GM19324 (cell line): ENCODE measurements around the gene NPM1.
"Not testable (repeated sequence)": the region's sequence is repeated elsewhere in the genome, so short reads cannot be mapped to it uniquely, and the experiment has no call there.

ENCODE experiments used
- ATAC-seq: cut with Tn5 transposase; IDR thresholded peaks from one replicate; pipeline ENCODE4 v1.9.1; 2021; ENCODE audit warnings: mild to moderate bottlenecking, moderate library complexity; ENCODE audit not compliant: unreplicated experiment, low FRiP score

NPM1 gene

DNA sequence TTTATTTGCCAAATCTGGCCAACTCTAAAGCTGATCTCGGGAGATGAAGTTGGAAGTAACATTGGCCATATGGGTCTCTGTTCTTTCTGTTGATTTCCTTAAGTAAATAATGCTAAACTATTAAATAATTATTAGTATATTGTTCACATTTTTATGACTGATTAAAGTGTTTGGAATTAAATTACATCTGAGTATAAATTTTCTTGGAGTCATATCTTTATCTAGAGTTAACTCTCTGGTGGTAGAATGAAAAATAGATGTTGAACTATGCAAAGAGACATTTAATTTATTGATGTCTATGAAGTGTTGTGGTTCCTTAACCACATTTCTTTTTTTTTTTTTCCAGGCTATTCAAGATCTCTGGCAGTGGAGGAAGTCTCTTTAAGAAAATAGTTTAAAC lies 22.5 kb downstream of the NPM1 start:
- ATAC-seq: no peak

DNA sequence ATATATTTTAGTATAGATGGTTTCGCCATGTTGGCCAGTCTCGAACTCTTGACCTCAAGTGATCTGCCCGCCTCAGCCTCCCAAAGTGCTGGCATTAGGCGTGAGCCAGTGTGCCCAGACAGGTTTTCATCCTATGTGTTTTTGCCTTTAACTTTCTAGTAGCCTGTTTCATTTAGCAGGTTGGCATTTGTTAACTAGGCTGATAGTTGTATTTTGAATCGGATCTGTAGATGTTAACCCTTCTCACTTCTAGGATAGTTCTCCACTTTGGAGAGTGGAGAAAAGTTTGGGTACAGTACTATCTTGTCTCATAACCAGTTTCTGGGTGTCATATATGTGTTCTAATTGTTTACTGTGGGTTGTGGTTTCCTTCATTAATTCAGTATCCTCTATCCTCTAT lies 24.5 kb downstream of the NPM1 start:
- ATAC-seq: no peak

DNA sequence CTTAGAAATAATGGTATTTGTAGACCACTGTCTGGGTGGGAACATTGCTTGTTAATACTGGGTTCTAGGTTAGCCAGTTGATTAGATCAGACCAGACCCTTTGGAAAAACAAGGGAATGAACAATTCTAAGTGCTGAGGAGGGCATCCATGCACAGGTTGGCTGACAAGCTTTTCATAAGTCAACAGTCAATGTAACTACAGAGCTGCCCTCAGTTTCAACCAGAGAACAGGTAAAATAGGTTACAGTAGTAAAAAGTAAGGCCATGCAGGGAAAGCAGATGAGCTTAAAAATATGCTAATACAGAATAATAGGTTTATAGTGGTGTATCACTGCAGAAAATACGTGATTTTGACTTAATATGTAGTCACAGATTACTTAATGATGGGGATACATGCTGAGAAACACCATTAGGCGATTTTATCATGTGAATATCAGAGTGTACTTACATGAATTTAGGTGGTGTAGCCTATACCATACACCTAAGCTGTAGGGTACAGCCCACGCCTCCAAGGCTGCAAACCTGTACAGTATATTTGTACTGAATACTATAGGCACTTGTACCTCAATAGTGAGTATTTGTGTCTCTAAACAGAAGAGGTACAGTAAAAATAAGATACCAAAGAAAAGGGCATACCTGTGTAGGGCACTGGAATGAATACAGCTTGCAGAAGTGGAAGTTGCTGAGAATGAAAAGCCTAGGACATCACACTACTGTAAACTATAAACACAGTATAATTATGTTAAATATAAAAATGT lies 25.7 kb downstream of the NPM1 start:
- ATAC-seq: no peak

DNA sequence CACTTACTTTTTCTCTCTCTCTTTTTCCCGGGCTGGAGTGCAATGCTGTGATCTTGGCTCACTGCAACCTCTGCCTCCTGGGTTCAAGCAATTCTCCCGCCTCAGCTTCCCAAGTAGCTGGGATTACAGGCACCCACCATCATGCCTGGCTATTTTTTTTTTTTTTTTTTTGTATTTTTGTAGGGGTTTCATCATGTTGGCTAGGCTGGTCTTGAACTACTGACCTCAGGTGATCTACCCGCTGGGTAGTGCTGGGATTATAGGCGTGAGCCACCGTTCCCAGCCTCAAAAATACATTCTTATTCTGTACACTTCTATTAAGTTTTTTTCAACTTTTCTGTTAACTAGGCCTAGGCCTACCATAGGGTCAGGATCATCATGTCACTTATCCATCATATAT lies 26.3 kb downstream of the NPM1 start:
- ATAC-seq: not testable (repeated sequence)

DNA sequence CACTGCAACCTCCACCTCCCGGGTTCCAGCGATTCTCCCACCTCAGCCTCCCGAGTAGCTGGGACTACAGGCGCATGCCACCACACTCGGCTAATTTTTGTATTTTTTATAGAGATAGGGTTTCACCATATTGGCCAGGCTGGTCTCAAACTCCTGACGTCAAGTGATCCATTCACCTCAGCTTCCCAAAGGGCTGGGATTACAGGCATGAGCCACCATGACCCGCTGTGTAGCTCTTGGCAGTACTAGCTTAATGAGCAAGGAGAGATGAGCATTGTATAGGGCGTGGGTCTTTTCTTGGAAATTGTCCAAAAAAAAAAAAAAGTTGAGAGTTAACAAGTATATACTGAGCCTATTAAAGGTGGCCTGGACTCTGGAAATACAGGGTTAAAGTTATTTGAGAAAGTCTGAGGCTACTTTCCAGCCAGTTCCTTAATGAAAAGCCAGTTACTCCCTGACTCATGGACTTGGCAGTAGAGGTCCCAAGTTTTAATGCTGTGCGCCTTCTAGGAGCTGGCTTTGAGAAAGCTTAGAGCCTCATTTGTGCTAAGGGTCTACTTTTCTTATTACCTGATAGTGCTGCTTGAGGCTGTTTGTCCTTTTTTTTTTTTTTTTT lies 27.6 kb downstream of the NPM1 start:
- ATAC-seq: no peak

DNA sequence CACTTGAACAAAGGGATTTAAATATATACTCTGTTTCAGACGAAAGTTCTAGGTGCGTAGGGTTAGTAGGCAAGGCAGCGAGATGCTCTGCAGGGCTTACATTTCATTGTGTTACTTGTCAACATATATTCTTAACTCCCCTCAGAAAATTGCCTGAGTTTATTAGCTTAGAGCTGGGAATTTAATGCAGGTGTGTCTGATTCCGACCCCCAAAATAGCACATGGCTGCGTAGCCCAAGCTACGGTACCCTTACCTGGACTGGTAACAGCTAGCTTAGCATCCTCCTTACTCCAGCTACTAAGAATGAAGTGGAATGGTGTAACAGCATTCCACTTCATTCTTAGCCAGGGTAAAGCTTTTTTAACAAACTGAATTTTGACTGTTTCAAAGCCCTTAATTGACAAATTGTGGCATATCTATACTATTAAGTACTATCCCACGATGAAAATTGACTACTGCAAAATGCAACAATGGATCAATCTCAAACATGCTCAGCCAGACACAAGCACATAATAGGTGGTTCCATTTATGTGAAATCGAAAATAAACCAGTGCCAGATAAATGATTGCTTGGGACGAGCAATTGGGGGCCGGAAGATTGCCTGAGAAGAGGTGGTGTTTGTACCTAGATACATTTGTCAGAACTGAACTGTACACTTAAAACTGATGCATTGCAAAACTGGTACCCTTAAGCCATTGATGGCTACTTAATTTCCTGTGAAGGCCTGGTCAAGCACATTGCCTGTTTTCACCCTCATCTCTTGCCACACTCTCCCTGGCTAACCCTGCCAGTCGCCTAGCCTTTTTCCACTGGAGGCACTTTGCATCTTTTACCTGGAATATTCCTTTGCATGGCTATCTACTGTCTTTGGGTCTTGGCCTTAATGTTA lies 28.8 kb downstream of the NPM1 start:
- ATAC-seq: no peak

DNA sequence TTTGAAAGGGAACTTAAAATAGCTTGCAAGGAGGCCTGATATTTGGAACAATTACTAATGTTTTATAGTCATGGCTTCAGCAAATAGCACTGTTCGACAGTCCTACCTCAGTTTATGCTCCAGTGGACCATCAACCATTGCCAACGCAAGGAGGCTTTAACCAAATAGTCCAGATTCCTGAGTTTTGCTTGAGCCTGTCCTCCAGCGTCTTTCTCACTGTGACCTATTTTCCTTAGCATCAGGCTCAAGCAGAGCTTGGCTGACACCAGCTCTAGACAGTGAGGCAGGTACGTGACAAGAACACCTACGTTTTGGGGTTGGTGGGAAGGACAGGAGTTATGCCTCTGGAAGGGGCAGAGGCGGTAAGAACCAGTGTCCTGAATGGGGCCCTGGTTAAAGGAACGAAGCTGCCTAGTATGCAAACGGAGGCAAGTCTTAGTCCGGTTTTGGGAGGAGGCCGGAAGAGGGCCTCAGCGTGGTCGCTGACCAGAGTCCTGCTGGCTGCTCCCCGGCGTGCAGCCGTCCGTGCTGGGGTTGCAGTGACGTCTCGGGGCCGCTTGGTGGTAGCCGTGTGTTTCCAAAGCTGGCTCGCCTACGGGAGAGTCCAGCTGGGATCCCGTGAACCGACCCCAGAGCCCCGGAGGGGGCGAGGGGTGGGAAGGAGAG lies 30.8 kb downstream of the NPM1 start:
- ATAC-seq: peak; percentile 64

DNA sequence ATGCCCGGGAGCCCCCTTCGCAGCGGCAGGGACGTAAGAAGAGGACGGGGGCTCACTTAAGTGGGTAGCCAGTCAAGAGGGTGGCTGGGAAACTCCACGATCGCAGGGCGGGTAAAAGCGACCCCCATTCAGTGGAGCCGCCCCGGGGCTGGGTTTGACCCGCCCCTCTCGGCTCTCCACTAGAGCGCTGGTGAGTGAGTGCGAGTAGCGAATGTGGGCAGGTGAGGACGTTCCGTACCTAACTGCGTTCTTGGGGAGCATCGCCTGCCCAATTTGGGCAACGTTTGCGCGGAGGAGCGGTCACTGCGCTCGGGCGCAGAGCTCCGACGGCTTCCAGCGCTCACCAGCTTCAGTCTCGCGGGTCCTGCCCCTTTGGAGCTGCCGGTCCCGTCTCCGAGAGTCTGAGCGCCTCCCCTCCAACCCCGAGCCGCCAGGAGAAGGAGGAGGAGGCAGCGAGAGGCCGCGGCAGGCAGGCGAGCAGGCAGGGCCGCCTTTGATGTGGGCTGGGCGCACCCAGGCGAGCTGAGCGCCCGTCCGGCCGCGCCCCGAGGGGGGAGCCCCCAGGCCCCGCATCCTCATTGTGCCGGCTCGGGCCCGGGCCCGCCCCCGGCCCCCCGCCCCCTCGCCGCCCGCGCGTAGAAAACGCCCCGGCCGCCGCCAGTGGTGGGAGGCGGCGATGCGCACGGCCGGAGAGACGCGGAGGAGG lies 31.5 kb downstream of the NPM1 start, which contains the start of gene FGF18:
Gene FGF18, plus strand, starts transcription at position 666 of the 706 bp plus-strand sequence. CDS start 553 bp downstream, outside the sequence.
- ATAC-seq: no peak

DNA sequence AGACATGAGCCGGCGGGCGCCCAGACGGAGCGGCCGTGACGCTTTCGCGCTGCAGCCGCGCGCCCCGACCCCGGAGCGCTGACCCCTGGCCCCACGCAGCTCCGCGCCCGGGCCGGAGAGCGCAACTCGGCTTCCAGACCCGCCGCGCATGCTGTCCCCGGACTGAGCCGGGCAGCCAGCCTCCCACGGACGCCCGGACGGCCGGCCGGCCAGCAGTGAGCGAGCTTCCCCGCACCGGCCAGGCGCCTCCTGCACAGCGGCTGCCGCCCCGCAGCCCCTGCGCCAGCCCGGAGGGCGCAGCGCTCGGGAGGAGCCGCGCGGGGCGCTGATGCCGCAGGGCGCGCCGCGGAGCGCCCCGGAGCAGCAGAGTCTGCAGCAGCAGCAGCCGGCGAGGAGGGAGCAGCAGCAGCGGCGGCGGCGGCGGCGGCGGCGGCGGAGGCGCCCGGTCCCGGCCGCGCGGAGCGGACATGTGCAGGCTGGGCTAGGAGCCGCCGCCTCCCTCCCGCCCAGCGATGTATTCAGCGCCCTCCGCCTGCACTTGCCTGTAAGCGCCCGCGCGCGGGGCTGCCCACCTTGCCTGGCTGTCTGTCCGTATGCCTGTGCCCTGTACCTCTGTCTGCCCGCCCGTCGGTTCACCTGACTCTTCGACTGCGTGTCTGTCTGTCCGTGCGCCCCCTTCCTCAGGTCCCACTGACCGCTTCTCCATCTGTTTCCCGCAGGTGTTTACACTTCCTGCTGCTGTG lies 32.2 kb downstream of the NPM1 start:
- no peak for ATAC-seq

DNA sequence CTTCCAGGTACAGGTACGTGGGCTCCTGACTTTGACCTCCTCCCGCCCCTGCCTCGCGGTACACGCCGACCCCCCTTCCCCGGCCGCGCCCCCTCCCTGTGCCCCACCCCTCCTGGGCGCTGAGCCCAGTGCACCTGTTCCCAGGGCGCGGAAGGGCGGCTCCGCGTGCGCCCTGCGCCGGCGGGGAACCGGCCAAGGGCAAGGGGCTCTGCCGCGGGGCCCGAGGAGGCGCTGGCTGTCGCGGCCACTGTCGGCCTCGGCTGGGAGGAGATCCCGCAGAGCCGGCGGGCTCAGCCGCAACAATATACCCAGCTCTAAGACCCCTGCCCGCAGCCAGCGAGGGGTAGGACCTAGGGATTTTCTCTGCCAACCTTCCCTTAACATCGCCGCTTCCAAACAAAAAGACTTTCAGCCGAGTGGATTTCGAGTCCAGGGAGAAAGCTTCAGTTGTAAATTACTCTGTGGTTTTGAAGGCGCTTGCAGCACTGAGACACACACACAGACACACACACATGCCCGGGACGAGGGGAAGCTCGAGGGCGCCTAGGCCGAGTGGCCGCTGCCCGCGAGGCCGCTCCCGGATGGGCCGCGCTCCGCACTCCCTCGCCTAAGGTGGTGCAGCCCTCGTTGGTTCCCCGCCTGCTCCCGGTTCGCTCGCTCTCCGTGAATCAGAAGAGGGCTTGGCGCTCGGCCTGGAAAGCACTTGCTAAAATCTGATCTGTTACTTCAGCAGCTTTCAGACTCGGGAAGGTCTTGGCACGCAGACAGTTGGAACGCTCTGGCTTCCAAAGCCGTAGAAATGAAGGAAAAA lies 33.0 kb downstream of the NPM1 start:
- ATAC-seq: no peak

DNA sequence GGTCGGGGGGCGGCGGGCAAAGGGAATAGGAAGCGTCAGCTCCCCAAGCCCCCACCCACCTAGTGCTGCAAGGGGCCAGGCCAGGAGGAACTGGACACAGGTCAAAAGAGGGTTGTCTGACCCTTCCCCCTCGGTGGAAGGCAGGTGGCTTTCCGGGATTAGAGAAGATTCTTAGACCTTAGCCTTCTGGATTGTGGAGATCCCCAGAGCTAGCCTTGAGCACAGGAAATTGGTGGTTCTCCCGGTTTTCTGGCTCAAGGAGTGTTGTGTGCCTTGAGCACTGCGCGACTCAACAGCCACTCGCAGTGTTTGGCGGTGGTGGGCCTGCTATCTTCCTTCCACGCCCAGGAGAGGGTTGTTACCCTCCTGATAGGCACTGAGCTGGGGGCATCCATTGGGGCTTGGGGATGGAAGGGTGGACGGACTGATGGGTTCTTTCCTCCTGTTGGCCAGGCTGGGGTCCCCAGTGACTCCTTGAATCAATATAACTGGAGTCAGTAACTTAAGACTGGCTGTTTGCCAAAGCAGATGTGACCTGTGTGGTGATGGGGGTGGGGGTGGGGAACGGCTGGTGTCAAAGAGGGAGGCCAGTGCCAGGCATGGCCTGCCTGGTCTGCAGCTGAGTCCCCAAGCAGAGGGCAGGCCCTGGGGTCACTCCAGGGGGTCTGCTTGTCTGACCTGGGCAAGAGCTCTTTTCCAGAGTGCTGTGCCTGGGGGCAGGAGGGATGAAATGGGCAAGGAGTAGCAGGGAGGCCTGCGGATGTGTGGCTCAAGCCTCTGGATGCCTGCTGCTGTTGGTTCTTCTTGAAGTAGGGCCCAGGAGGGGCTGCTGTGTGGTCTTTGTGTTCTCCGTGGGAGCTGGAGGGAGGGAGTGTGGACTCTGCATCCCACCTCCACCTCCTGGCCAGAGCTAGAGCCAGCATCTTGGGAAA lies 33.9 kb downstream of the NPM1 start:
- ATAC-seq: no peak

DNA sequence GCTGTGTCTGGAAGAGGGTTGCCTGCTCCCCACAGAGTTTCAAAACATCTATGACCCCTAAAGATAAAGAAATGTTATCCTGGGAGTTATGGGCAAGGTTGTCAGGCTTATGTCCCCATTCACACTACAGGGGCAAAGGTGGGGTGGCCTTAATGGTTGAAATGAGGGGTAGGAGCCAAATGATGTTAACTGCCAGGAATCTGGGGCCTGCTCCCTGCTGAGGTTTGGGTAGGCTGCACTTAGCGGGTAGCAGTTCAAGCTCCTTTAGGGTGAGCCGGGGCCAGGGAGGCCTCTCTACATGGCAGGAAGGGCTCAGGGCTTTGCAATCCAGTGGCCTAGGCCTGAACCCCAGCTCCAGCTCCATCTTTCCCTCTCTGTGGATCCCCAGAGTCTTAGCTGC lies 34.8 kb downstream of the NPM1 start:
- no peak for ATAC-seq

DNA sequence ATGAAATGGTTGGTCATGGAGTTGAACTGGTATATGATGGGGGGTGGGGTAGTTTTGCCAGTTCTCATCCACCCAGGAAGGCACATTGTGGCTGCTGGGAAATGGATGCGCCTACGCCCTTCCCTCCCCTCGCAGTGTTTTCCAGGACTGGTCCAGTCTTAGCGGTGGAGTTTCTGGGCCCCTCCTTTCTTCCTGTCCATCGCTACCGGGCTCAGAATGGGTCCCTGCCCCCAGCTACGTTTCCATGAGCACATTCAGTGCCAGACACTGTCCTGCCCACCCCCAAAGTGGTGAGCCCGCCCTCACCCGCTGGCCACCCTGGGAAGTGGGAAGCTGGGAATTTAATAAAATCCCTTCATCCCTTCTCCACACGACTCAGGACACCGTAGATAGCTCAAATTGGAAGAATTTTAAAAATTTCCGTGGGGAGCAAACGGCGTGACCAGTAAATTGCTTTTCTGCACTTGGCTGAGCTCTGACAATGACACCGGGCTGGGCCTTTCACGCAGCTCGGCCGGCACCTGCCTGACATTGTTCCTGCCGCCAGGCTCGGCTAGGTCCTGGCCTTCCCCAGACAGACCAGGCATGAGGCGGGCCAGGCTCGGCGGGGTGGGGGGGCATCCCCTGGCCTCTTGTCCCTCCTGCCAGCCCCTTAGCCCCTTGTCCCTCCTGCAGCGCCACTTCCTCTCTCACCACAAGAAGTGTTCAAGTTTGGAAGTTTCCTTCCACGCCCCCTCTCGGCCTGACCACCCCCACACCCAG lies 35.4 kb downstream of the NPM1 start:
- no peak for ATAC-seq

DNA sequence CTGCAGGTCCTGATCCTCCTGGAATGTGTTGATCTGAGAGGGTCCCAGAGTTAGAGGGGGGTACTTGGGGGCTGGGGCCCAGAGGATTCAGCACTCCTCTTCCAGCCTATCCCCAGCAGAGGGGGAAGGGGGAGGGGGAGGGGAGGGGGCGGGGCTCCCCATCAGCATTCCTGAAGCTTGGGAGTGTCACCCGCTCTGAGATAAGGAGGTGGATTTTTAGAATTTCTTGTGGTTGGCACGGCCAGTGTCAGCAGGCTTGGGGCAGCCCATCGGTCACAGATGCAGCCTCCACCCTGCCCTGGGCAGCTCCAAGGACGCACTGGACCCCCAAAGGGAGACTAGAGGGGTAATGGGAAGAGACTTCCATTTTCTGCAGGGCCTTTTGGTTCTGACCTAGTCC lies 37.1 kb downstream of the NPM1 start:
- ATAC-seq: no peak

DNA sequence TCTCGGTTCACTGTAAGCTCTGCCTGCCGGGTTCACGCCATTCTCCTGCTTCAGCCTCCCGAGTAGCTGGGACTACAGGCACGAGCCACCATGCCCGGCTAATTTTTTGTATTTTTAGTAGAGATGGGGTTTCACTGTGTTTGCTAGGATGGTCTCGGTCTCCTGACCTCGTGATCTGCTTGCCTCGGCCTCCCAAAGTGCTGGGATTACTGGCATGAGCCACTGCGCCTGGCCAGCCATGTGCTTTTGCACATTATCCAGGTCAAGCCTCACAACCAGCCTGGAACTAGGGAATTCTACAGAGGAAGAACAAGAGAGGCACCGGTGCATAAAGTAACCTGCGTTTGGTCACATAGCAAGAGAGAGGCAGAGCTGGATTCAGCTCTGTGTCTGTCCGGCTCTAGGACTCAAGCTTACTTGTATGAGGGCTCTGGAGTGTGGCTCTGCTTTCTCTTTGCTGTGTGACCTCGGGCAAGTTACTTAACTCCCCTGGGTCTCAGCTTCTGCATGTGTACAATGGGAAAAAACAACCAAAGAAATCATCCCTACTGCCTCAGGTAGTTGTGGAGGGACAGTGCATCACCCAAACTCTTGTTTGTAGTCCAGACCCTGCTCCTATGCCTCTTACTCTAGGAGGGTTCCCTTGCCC lies 38.1 kb downstream of the NPM1 start:
- no peak for ATAC-seq

DNA sequence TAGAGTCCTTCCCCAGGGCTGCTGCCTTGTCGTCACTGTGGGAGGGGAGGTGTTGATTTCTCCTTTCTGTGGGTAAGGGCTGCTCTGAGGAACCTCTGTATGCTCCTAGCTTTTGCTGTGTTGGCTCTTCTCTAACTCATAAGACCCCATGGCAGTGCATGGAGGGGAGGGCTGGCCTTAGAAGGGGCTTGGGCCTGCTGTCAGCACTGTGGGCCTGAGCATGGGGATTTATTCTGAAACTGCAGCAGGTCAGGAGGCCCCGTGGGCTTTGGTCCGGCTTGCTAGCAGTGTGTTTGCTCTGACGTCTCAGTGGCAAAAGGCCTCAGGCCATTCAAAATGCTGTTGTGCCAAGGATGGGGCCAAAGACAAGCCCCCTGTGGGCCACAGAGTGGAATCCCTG lies 38.6 kb downstream of the NPM1 start:
- no peak for ATAC-seq
